Large intestine (tissue), 3 donors: ENCODE measurements around the gene SCYGR5. TPM values are rescaled to one million over a fixed set of nuclear protein-coding genes. Genes with fewer than 3 reads are reported as not detected.

Source experiments
- DNase-seq, 2 donors: peaks; one replicate each; pipeline versions ENCODE4 v3.0.0 to v3.0.0-alpha.2; 2013
- H3K27ac ChIP-seq: one replicate; pipeline ENCODE4 v1.5.1; 2013; ENCODE audit warnings: low read length
- H3K27me3 ChIP-seq: 2 replicates; pipeline ENCODE4 v1.6.1; 2013; ENCODE audit warnings: low read length; ENCODE audit not compliant: control insufficient read depth, insufficient read depth
- H3K36me3 ChIP-seq: 2 replicates; pipeline ENCODE4 v1.6.1; 2013; ENCODE audit warnings: low read length; ENCODE audit not compliant: control insufficient read depth, insufficient read depth
- H3K4me1 ChIP-seq: one replicate; pipeline ENCODE4 v1.6.1; 2013; ENCODE audit warnings: low read length; ENCODE audit not compliant: control insufficient read depth, insufficient read depth
- H3K4me3 ChIP-seq: one replicate; pipeline ENCODE4 v1.5.1; 2013; ENCODE audit warnings: low read length
- H3K9me3 ChIP-seq: one replicate; pipeline ENCODE4 v1.6.1; 2013; ENCODE audit warnings: mild to moderate bottlenecking, low read depth, low read length, moderate library complexity; ENCODE audit not compliant: control insufficient read depth
- WGBS: methylation state at CpG from one replicate; pipeline ENCODE4 v1.1.5; 2013; ENCODE audit warnings: low lambda C conversion rate; ENCODE audit not compliant: insufficient coverage; 5-methylcytosine and 5-hydroxymethylcytosine counted together
- polyA plus RNA-seq: library from polyadenylated mRNA; unstranded; fragments of 120-200 nt; gene quantifications from one replicate; pipeline ENCODE4 v1.2.1, GENCODE V29; 2013

Gene SCYGR5
- polyA plus RNA-seq, 1 donor: not detected

DNA sequence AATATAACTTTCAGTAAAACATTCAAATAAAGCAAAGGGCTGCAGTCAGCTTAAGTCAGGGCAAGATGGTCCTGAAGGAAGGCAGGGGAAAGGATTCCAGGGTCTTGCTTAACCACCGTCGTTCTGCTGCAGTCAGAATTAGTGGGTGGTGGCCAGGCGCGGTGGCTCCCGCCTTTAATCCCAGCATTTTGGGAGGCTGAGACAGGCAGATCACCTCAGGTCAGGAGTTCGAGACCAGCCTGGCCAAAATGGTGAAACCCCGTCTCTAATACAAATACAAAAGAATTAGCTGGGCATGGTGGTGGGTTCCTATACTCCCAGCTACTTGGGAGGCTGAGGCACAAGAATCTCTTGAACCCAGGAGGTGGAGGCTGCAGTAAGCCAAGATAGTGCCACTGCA, 44.4 kb downstream of the SCYGR5 start:
- DNase-seq: no peak
- Histone ChIP-seq H3K4me3 (no peak overlapping the region), H3K27me3 (no peaks in the 10 kb centered on the region), H3K4me1 (peaks cover 27% of the 10 kb centered on the region), H3K27ac (no peak overlapping the region), H3K9me3 (no peaks in the 10 kb centered on the region), H3K36me3 (no peaks in the 10 kb centered on the region)
- no CpG with 5 or more reads among the region's 7 CpGs for WGBS

DNA sequence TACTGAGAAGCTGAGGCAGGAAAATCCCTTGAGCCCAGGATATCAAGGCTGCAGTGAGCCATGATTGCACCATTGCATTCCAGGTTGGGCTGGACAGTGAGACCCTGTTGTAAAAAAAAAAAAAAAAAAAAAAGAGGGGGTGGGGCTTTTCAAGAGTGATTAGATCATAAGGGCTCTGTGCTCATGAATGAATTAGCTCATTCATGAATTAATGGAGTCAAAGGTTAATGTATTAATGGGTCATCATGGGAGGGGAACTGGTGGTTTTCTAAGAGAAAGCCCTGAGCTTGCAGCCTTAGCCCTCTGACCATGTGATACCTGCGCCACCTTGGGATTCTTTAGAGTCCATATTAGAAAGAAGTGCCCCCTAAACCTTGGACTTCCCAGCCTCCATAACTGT, 46.7 kb downstream of the SCYGR5 start:
- no CpG with 5 or more reads among the region's 1 CpG for WGBS
- Histone ChIP-seq H3K4me3 (no peak overlapping the region), H3K27me3 (no peaks in the 10 kb centered on the region), H3K9me3 (no peaks in the 10 kb centered on the region), H3K36me3 (no peaks in the 10 kb centered on the region), H3K4me1 (peaks cover 18% of the 10 kb centered on the region), H3K27ac (peak overlapping the region; percentile 73)
- peak; percentile 54 to 83 for DNase-seq

DNA sequence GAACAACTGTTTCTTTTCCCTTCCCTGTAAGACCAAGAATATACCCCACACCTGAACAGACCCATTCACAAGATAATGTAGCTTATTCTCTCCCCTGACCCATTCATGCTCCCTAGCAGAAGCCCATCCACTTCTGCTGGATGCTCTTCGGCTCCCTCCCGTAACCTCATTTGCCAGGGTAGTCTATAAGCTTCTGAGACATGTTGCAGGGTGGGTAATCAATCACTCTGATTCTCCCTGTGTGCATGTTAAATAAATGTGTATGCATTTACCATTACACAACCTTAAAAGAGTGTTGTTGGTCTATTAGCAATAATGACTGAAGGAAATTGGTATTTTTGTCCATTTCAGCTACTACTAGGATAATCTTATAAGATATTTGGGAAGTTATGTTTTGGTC, 49.9 kb downstream of the SCYGR5 start:
- peak in 1 of 2 donors; percentile 44 for DNase-seq
- Histone ChIP-seq H3K9me3 (no peaks in the 10 kb centered on the region), H3K4me3 (peak overlapping the region; percentile 58), H3K36me3 (no peaks in the 10 kb centered on the region), H3K27ac (peak overlapping the region; percentile 89), H3K4me1 (peaks cover 44% of the 10 kb centered on the region), H3K27me3 (no peaks in the 10 kb centered on the region)
- WGBS: no CpG with 5 or more reads among the region's 2 CpGs

Other genes with a start within 250 kb of the SCYGR5 start
- 113 TPM for gene AGFG1, start 194.6 kb upstream of the SCYGR5 start, polyA plus RNA-seq
- not detected for gene SCYGR2, start 67.9 kb upstream of the SCYGR5 start, polyA plus RNA-seq
- not detected for gene SCYGR3, start 52.0 kb upstream of the SCYGR5 start, polyA plus RNA-seq
- gene SCYGR4, start 49.3 kb upstream of the SCYGR5 start, polyA plus RNA-seq: 0.03 TPM
- gene SLC19A3, start 51.2 kb downstream of the SCYGR5 start, polyA plus RNA-seq: 80.8 TPM
- not detected for gene SCYGR6, start 58.0 kb downstream of the SCYGR5 start, polyA plus RNA-seq
- gene SCYGR7, start 61.5 kb downstream of the SCYGR5 start, polyA plus RNA-seq: not detected
- not detected for gene SCYGR8, start 79.1 kb downstream of the SCYGR5 start, polyA plus RNA-seq
- 11.4 TPM for gene CCL20, start 147.0 kb downstream of the SCYGR5 start, polyA plus RNA-seq
- gene DAW1, start 204.8 kb downstream of the SCYGR5 start, polyA plus RNA-seq: 0.79 TPM